Loucy (cell line): ENCODE data around the gene SLC6A13.
"Not testable (repeated sequence)": the region's sequence is repeated elsewhere in the genome, so short reads cannot be mapped to it uniquely, and the experiment has no call there.

Source experiments
- EZH2phosphoT487 ChIP-seq: fragments of 200-600 bp; IDR thresholded peaks from 2 replicates; pipeline ENCODE4 v1.6.1; 2018; ENCODE audit warnings: antibody characterized with exemption, mild to moderate bottlenecking, moderate library complexity, borderline replicate concordance
- TF ChIP-seq, protein P1 (sequence below): fragments of 200-600 bp; sonication (generic); conservative IDR thresholded peaks from 2 replicates; pipeline ENCODE4 v1.5.1; 2014; ENCODE audit warnings: mild to moderate bottlenecking, antibody characterized with exemption, low read length

DNA sequence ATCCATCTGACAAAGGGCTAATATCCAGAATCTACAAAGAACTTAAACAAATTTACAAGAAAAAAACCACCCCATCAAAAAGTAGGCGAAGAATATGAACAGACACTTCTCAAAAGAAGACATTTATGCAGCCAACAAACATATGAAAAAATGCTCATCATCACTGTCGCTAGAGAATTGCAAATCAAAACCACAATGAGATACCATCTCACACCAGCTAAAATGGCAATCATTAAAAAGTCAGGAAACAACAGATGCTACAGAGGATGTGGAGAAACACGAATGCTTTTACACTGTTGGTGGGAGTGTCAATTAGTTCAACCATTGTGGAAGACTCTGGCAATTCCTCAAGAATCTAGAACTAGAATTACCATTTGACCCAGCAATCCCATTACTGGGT lies 40.1 kb upstream of the SLC6A13 start:
- TF ChIP-seq, protein P1, sequence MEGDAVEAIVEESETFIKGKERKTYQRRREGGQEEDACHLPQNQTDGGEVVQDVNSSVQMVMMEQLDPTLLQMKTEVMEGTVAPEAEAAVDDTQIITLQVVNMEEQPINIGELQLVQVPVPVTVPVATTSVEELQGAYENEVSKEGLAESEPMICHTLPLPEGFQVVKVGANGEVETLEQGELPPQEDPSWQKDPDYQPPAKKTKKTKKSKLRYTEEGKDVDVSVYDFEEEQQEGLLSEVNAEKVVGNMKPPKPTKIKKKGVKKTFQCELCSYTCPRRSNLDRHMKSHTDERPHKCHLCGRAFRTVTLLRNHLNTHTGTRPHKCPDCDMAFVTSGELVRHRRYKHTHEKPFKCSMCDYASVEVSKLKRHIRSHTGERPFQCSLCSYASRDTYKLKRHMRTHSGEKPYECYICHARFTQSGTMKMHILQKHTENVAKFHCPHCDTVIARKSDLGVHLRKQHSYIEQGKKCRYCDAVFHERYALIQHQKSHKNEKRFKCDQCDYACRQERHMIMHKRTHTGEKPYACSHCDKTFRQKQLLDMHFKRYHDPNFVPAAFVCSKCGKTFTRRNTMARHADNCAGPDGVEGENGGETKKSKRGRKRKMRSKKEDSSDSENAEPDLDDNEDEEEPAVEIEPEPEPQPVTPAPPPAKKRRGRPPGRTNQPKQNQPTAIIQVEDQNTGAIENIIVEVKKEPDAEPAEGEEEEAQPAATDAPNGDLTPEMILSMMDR, result not testable (repeated sequence)
- TF ChIP-seq EZH2phosphoT487, result not testable (repeated sequence)
